HUES64 (cell line): ENCODE measurements around the gene AMPD3.

ENCODE experiments used
- H3K27ac ChIP-seq: 2 replicates; pipeline ENCODE4 v1.7.0; 2013; ENCODE audit warnings: low read depth, low read length, inconsistent platforms
- H3K27me3 ChIP-seq: 2 replicates; pipeline ENCODE4 v1.6.1; 2013; ENCODE audit warnings: mild to moderate bottlenecking, low read length; ENCODE audit not compliant: insufficient read depth
- H3K36me3 ChIP-seq: 2 replicates; pipeline ENCODE4 v1.6.1; 2013; ENCODE audit warnings: mild to moderate bottlenecking, low read length; ENCODE audit not compliant: insufficient read depth
- H3K4me1 ChIP-seq: 2 replicates; pipeline ENCODE4 v1.6.1; 2013; ENCODE audit warnings: mild to moderate bottlenecking, low read length, moderate library complexity; ENCODE audit not compliant: insufficient read depth
- H3K4me3 ChIP-seq: 2 replicates; pipeline ENCODE4 v1.5.1; 2013; ENCODE audit warnings: mild to moderate bottlenecking, low read length, moderate library complexity
- H3K9ac ChIP-seq: 2 replicates; pipeline ENCODE4 v1.6.1; 2013; ENCODE audit warnings: mild to moderate bottlenecking, low read depth, low read length
- H3K9me3 ChIP-seq: 2 replicates; pipeline ENCODE4 v1.6.1; 2013; ENCODE audit warnings: low read depth, low read length; ENCODE audit not compliant: insufficient read depth
- WGBS: fragments of 150-250, 120-280 bp; methylation state at CpG from one replicate; pipeline ENCODE4 v1.1.7; 2013; ENCODE audit warnings: missing lambda C conversion rate; 5-methylcytosine and 5-hydroxymethylcytosine counted together

The AMPD3 gene

GRCh38 chr11:10492084-10492483 lies 37.0 kb downstream of the AMPD3 start:
- Histone ChIP-seq H3K9ac (no peak overlapping the region), H3K9me3 (no peaks in the 10 kb centered on the region), H3K4me3 (no peak overlapping the region), H3K4me1 (peaks cover 14% of the 10 kb centered on the region; the same call in 1 of the 2 replicates), H3K27me3 (no peaks in the 10 kb centered on the region), H3K36me3 (no peaks in the 10 kb centered on the region; the same call in 1 of the 2 replicates), H3K27ac (no peak overlapping the region)
- WGBS: 97% methylated on average over 2 of the region's 2 CpGs

GRCh38 chr11:10493041-10493663 lies 38.1 kb downstream of the AMPD3 start:
- H3K36me3 ChIP-seq: no peaks in the 10 kb centered on the region; the same call in 1 of the 2 replicates
- H3K27ac ChIP-seq: no peak overlapping the region
- H3K4me1 ChIP-seq: peaks cover 14% of the 10 kb centered on the region; the same call in 1 of the 2 replicates
- 94% methylated on average over 18 of the region's 18 CpGs for WGBS
- H3K27me3 ChIP-seq: no peaks in the 10 kb centered on the region
- H3K4me3 ChIP-seq: no peak overlapping the region
- H3K9me3 ChIP-seq: no peaks in the 10 kb centered on the region
- no peak overlapping the region for H3K9ac ChIP-seq

GRCh38 chr11:10494636-10495463 lies 39.8 kb downstream of the AMPD3 start:
- Histone ChIP-seq H3K4me1 (peaks cover 14% of the 10 kb centered on the region; the same call in 1 of the 2 replicates), H3K4me3 (no peak overlapping the region), H3K36me3 (no peaks in the 10 kb centered on the region; the same call in 1 of the 2 replicates), H3K27me3 (no peaks in the 10 kb centered on the region), H3K9ac (no peak overlapping the region), H3K27ac (no peak overlapping the region), H3K9me3 (no peaks in the 10 kb centered on the region)
- 92% methylated on average over 14 of the region's 14 CpGs for WGBS

- WGBS: 95% methylated on average over 8 of the region's 8 CpGs
- Histone ChIP-seq H3K27me3 (no peaks in the 10 kb centered on the region), H3K9ac (no peak overlapping the region), H3K9me3 (no peaks in the 10 kb centered on the region), H3K4me1 (peaks cover 12% of the 10 kb centered on the region; the same call in 1 of the 2 replicates), H3K27ac (no peak overlapping the region), H3K4me3 (no peak overlapping the region), H3K36me3 (peaks cover 5% of the 10 kb centered on the region; the same call in 1 of the 2 replicates)
These were observed 40.4 kb downstream of the AMPD3 start for GRCh38 chr11:10495464-10495786.

GRCh38 chr11:10496296-10496936 lies 41.4 kb downstream of the AMPD3 start:
- Histone ChIP-seq H3K9ac (no peak overlapping the region), H3K27me3 (no peaks in the 10 kb centered on the region), H3K4me3 (no peak overlapping the region), H3K27ac (no peak overlapping the region), H3K9me3 (no peaks in the 10 kb centered on the region), H3K36me3 (peaks cover 5% of the 10 kb centered on the region; the same call in 1 of the 2 replicates), H3K4me1 (0 out of 2 replicates have a peak, but pooled peaks cover 5% of the 10 kb centered on the region)
- 97% methylated on average over 4 of the region's 4 CpGs for WGBS

- H3K27me3 ChIP-seq: no peaks in the 10 kb centered on the region
- H3K27ac ChIP-seq: no peak overlapping the region
- H3K9me3 ChIP-seq: no peaks in the 10 kb centered on the region
- no peak overlapping the region for H3K4me3 ChIP-seq
- H3K4me1 ChIP-seq: 0 out of 2 replicates have a peak, but pooled peaks cover 4% of the 10 kb centered on the region
- 94% methylated on average over 18 of the region's 18 CpGs for WGBS
- H3K36me3 ChIP-seq: peaks cover 5% of the 10 kb centered on the region; the same call in 1 of the 2 replicates
- no peak overlapping the region for H3K9ac ChIP-seq
These were observed 42.4 kb downstream of the AMPD3 start for GRCh38 chr11:10497371-10498021.

- Histone ChIP-seq H3K9ac (no peak overlapping the region), H3K4me1 (no peaks in the 10 kb centered on the region), H3K27me3 (no peaks in the 10 kb centered on the region), H3K27ac (no peak overlapping the region), H3K36me3 (peaks cover 5% of the 10 kb centered on the region; the same call in 1 of the 2 replicates), H3K4me3 (no peak overlapping the region), H3K9me3 (no peaks in the 10 kb centered on the region)
- 95% methylated on average over 7 of the region's 7 CpGs for WGBS
These were observed 42.9 kb downstream of the AMPD3 start for GRCh38 chr11:10498022-10498400.

- WGBS: 85% methylated on average over 10 of the region's 10 CpGs
- no peak overlapping the region for H3K9ac ChIP-seq
- H3K27ac ChIP-seq: no peak overlapping the region
- H3K27me3 ChIP-seq: no peaks in the 10 kb centered on the region
- H3K4me3 ChIP-seq: no peak overlapping the region
- H3K9me3 ChIP-seq: no peaks in the 10 kb centered on the region
- no peaks in the 10 kb centered on the region for H3K4me1 ChIP-seq
- H3K36me3 ChIP-seq: peaks cover 7% of the 10 kb centered on the region; the same call in 1 of the 2 replicates
These were observed 43.6 kb downstream of the AMPD3 start for GRCh38 chr11:10498426-10499250.

GRCh38 chr11:10499452-10499851 lies 44.4 kb downstream of the AMPD3 start:
- Histone ChIP-seq H3K4me1 (no peaks in the 10 kb centered on the region), H3K36me3 (peaks cover 7% of the 10 kb centered on the region; the same call in 1 of the 2 replicates), H3K27me3 (no peaks in the 10 kb centered on the region), H3K4me3 (no peak overlapping the region), H3K9ac (no peak overlapping the region), H3K27ac (no peak overlapping the region), H3K9me3 (no peaks in the 10 kb centered on the region)
- 90% methylated on average over 5 of the region's 5 CpGs for WGBS

- H3K36me3 ChIP-seq: peaks cover 7% of the 10 kb centered on the region; the same call in 1 of the 2 replicates
- H3K9me3 ChIP-seq: no peaks in the 10 kb centered on the region
- H3K9ac ChIP-seq: no peak overlapping the region
- 88% methylated on average over 15 of the region's 15 CpGs for WGBS
- no peak overlapping the region for H3K27ac ChIP-seq
- no peak overlapping the region for H3K4me3 ChIP-seq
- H3K4me1 ChIP-seq: no peaks in the 10 kb centered on the region
- no peaks in the 10 kb centered on the region for H3K27me3 ChIP-seq
These were observed 45.0 kb downstream of the AMPD3 start for GRCh38 chr11:10499874-10500601.
